Neural progenitor cell (in vitro differentiated cells): ENCODE data around the gene FASN.

Experiments
- CTCF ChIP-seq: fragments of 200-600 bp; sonication (generic); IDR thresholded peaks from 2 replicates; pipeline ENCODE4 v1.5.1; 2017; ENCODE audit warnings: antibody characterized with exemption, mild to moderate bottlenecking
- EZH2phosphoT487 ChIP-seq: fragments of 200-600 bp; sonication (generic); IDR thresholded peaks from 2 replicates; pipeline ENCODE4 v1.6.1; 2017; ENCODE audit warnings: antibody characterized with exemption

- no peak for TF ChIP-seq CTCF
- TF ChIP-seq EZH2phosphoT487 = no peak
Measured at GRCh38 chr17:82089723-82090548, 8.1 kb downstream of the FASN start.
